ENCODE data around the gene CRELD2.

Gene CRELD2

GRCh38 chr22:49918911-49919881, 762 bp downstream of the CRELD2 start:
- TF ChIP-seq, protein P1, sequence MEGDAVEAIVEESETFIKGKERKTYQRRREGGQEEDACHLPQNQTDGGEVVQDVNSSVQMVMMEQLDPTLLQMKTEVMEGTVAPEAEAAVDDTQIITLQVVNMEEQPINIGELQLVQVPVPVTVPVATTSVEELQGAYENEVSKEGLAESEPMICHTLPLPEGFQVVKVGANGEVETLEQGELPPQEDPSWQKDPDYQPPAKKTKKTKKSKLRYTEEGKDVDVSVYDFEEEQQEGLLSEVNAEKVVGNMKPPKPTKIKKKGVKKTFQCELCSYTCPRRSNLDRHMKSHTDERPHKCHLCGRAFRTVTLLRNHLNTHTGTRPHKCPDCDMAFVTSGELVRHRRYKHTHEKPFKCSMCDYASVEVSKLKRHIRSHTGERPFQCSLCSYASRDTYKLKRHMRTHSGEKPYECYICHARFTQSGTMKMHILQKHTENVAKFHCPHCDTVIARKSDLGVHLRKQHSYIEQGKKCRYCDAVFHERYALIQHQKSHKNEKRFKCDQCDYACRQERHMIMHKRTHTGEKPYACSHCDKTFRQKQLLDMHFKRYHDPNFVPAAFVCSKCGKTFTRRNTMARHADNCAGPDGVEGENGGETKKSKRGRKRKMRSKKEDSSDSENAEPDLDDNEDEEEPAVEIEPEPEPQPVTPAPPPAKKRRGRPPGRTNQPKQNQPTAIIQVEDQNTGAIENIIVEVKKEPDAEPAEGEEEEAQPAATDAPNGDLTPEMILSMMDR (IDR thresholded peaks at IDR 0.05; ENCODE audit: borderline replicate concordance, insufficient read depth, low read depth, low read length): no peak
- peak overlapping the region; percentile 80 for H3K4me3 ChIP-seq (ENCODE audit: low read depth, low read length)

DNA sequence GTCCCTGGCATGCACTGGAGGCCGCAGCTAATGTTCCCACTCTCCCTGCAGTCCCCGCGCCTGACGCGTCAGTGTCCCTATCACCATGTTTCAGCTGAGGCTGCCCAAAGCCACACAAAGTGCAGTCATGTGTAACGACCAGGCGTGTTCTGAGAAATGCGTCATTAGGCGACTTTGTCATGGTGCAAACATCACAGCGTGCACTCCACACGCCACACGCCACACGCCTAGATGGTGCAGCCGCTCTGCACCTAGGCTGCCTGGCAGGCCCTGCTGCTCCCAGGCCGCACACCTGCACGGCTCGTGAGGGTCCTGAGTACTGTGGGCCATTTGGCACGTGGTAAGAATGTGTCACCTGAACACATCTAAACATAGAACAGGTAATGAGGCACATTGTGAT, 2.4 kb downstream of the CRELD2 start:
- H3K4me3 ChIP-seq (ENCODE audit: low read depth, low read length): no peak overlapping the region

DNA sequence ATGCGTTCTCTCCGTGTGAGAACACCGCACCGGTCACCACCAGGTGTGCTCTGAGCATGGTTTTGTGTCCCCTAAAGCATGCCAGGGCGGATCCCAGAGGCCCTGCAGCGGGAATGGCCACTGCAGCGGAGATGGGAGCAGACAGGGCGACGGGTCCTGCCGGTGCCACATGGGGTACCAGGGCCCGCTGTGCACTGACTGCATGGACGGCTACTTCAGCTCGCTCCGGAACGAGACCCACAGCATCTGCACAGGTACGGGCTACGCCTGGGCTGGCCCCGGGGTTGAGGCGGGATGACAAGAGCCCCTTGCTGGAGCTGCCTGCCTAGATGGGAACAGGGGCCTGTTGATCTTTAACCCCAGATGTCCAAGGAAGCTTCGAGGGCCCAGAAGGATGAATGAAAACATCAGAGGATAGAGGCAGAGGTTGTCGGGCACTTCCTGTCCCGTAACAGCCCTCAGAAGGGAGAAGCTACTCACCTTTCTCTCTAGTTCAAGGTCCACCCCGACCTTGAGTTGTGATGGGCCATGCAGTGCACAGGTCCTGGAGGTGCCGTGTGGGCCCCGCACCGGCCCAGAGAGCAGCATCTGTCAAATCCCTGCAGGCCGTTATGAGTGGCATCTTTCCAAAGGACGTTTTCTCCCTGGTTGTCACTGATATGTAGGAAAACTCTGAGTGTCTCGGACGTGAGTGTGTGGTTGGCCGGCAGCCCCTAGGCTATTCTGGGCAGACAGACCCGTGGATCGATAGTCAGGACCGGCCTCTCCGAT, 3.3 kb downstream of the CRELD2 start:
- H3K4me3 ChIP-seq (ENCODE audit: low read depth, low read length): no peak overlapping the region
- TF ChIP-seq, protein P1 (IDR thresholded peaks at IDR 0.05; ENCODE audit: borderline replicate concordance, insufficient read depth, low read depth, low read length): no peak

More for the DNA sequence above, 2.4 kb downstream of the CRELD2 start:
- TF ChIP-seq, protein P1 (IDR thresholded peaks at IDR 0.05; ENCODE audit: borderline replicate concordance, insufficient read depth, low read depth, low read length): no peak

DNA sequence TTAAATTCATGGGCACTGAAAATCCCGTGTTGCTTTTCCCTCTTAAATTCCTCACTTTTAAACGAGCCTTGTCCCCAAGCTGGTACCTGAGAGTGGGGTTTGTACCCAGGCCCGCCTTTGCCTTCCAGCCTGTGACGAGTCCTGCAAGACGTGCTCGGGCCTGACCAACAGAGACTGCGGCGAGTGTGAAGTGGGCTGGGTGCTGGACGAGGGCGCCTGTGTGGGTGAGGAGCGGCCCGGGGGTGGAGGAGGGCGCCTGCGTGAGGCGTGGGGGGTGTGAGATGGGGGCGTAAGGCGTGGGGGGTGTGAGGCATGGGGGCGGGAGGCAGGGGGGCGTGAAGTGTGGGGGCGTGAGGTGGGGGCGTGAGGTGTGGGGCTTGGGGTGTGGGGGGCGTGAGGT, 4.0 kb downstream of the CRELD2 start:
- TF ChIP-seq, protein P1 (IDR thresholded peaks at IDR 0.05; ENCODE audit: borderline replicate concordance, insufficient read depth, low read depth, low read length): no peak
- H3K4me3 ChIP-seq (ENCODE audit: low read depth, low read length): no peak overlapping the region

DNA sequence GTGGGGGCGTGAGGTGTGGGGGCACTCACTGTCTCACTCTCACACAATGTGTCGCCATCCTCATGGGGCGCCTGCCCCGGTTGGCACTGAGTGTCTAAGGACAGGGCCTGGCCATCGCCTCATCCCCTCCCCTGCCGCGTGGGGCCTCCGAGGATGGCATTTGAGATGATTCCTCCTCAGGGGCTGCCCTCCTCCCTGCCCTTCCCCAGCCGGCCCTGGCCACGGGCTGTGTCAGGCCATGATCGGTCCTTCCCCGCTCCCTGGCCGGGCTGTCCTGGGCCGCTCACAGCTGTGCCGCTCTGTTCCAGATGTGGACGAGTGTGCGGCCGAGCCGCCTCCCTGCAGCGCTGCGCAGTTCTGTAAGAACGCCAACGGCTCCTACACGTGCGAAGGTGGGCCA, 4.5 kb downstream of the CRELD2 start:
- H3K4me3 ChIP-seq (ENCODE audit: low read depth, low read length): no peak overlapping the region
- TF ChIP-seq, protein P1 (IDR thresholded peaks at IDR 0.05; ENCODE audit: borderline replicate concordance, insufficient read depth, low read depth, low read length): no peak

- no peak overlapping the region for H3K4me3 ChIP-seq (ENCODE audit: low read depth, low read length)
- TF ChIP-seq, protein P1 (IDR thresholded peaks at IDR 0.05; ENCODE audit: borderline replicate concordance, insufficient read depth, low read depth, low read length): peak; percentile 53
These were observed 5.0 kb downstream of the CRELD2 start for GRCh38 chr22:49923445-49923844.

Data from GM12875 (cell line).